Muscle of back (tissue), 11 donors: ENCODE measurements around the gene LIMS2. TPM values are rescaled to one million over a fixed set of nuclear protein-coding genes. Genes with fewer than 3 reads are reported as not detected.

ENCODE experiments used
- DNase-seq, 3 donors: peaks; one replicate each; pipeline versions ENCODE4 v3.0.0 to v3.0.0-alpha.2; 2013
- polyA plus RNA-seq, 10 donors: library from polyadenylated mRNA; unstranded; fragments of 120-200 nt; gene quantifications; one replicate each; pipeline ENCODE4 v1.2.1, GENCODE V29; 2013; ENCODE audit not compliant: insufficient read length in 10 of 10

LIMS2 gene
- polyA plus RNA-seq, 10 donors: 25.1 to 43.8 (median 34.9) TPM

DNA sequence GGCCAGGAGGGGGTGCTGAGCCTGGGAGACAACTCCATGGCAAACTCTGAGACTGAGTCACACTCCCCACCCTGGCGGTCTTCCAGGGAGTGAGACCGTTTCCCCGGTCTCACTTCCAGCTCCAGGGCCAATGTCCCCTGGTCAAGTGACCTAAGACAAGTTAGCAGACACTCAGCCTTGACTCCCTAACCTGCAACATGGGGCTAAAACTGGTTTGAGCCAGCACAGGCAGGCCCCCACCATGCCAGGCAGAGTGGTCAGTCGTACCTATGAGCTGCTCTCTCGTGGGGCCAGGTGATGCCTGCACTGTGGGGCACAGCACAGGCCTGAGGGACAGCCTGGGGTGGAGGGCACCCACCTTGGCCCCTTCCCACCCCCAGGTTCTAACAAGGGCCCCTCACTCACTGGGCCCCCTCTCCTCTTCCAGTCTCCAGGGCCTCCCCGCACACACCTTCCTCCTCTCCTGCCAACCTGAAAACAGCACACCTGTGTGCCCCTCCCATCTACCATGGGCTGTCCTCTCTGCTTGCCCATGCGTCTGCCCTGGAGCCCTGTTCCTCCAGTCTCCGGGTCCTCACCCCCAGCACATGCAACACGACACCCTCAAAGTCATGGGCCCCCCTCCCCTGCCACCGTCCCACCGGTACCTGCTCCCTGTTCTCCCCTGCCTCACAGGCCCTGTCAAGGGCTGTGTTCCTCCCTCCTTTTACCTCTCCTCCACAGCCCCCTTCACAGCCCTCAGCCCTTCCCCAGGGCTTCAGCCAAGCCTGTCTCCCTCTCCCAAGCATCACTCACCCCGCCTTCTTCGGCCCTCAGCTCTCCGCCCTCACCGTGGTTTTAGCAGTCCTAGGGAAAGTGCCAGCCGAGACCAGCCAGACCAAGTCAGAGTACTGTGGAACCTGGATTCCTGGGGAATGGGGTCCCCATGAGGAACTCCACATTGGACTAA lies 27.8 kb downstream of the LIMS2 start:
- DNase-seq: no peak

DNA sequence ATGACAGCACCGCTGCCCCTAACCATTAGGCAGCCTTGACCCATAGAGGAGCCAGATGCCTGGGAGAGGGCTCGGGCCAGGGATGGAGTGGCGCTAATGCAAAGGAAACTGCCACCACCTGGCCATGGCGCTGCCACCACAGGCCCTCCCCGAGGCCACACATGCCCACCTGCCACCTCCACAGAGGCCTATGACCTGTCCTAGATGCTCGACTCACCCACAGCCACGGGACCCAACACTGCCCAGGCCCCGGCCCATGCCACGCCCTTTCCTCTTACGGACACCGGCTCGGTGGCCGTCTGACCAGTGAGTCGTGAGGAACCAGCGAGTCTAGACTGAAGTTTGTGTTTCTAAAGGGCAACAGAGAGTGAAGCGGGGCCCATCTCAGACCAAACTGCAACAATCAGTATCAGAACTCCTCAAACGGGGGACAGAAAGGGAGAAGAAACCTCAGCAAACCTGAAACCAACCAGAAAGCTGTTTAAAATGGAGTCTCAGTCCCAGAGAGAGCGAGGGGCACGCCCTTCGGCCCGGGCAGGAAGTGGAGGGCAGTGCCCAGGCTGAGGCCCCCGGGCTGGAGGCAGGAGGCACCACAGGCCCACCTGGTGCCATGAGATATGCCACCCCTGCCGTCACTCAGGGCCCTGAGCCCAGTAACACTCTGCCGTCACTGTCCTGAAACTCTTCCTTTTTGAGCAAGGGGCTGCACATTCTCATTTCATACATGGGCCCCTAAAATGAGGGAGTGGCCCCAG lies 28.7 kb downstream of the LIMS2 start:
- no peak for DNase-seq

DNA sequence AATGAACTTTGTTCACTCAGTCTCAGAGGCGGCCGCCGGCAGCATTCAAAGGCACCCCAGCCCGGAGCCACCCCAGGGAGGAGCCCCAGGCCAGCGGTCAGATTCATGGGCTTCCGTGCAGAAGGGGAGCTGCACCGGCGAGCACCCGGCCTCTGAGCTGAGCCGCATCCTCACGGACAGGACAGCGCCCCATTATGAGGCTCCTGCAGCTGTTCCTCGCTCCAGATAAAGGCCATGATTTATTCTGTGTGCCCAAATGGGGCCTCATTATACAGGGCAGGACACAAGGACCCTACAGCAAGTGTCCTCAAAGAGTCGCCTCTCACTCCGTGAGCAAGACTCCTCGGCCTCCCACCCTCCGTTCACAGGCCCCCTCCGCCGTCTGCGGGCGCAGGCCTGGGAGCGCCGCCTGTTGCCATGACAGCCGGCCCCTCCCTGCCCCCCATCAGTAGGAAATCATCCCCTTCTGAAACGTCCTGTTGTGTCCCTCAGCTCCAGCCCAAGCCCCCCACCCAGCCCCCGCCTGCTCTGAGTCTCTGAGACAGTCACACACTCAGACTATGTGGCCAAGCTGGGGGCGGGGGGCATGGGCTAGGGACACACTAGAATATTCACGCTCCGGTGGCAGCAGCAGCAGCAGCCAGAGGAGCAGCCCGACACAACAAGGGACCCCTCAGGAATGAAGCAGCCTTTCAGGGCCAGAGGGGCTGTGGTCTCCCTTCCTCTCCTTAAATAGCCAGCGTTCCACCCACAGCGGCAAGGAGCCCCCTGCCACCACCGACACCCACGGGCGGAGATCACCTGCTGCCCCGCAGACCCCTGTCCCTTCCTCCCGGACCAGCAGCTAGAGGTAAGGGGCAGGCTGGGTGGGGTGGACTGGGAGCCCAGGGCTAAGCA lies 29.7 kb downstream of the LIMS2 start, which contains the start of gene GPR17:
Gene GPR17 (plus strand): TSS at position 759 of the 897 bp plus-strand sequence. CDS start 4,583 bp downstream, outside the sequence.
- no peak for DNase-seq

DNA sequence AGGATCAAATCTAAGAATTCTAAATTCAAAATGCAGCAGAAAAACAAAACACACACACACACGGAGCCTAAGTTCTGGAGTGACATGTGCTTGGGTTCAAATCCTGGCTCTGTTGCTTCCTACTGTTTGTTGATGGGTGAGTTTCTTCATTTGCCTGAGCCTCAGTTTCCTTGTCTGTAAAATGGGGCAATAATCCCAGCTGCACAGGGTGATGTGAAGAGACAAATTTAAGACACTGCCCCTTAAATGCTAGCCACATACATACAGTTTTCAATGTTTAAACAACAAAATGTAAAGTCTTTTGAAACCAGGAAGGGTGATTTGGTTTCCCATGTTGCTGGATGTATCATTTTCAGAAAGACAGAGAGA lies 30.3 kb downstream of the LIMS2 start:
- no peak for DNase-seq

DNA sequence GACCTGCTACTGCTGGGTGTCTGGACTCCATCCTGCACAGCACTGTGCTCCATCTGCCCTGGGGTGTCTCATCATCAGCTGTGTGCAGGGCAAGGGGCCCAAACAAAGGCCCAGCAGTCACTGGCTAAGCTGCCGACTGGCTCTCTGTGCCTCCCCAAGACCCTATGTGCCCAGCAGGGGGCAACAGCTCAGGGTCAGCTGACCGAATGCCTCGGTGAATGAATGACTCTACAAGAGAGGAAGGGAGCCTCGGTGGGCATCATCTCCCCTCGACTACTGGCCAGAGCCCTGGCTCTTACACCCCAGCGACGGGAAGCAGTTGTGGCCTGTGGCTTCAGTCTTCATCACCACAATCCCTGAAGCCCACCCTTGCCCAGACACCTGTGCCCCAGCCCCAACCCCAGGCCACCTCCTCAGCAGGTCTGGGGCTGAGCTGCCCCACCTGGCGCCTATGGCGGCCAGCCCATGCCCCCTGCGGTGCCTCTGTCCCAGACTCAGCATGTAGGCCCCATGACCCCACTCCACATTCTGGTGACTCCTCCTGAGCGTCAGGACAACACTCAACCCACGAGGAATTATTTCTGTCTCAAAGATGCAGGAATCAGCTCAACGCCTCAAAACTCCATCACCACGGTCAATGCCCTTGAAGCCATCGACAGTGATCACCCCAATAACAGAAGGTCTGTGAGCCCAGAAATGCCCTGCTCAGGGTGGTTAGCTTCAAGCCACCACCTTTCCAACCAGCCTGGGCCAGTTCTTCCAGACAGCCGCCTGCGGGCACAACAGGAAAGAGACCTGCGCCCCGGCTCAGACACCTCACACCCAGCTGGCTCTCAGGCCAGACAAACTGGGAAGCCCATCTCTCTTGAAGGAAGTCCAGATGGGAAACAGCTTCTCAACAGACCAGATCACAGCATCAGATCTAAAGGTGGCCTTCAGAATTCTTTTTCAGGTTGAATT lies 31.0 kb downstream of the LIMS2 start:
- no peak for DNase-seq

DNA sequence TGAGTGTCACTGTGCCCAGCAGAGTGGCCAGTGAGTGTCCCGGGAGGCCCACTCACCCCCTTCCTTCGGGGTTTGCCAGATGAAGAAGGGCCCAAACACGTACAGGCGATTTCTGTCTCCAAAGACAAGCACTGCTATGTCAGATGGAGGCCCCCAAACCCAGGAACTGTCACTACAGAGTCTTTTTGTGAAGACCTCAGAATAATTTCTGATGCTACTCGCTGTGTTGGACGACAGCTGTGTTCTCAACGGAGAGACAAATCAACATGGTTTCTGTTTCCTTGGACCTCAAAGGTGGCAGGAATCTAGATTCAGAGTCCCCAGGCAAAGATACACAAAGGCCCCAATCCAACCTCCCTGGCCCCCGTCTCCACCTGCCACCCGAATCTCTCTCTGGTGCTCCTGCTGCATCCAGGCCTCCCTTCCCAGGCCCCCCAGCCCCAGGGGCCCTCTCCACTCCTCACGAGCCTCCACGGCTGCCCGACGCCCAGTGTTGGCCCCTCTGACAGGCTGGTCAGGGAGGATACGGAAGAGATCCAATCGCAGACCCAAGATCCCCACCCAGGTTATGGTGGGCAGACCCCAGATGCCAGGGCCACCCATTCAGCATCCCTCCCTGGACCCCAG lies 31.8 kb downstream of the LIMS2 start:
- no peak for DNase-seq

DNA sequence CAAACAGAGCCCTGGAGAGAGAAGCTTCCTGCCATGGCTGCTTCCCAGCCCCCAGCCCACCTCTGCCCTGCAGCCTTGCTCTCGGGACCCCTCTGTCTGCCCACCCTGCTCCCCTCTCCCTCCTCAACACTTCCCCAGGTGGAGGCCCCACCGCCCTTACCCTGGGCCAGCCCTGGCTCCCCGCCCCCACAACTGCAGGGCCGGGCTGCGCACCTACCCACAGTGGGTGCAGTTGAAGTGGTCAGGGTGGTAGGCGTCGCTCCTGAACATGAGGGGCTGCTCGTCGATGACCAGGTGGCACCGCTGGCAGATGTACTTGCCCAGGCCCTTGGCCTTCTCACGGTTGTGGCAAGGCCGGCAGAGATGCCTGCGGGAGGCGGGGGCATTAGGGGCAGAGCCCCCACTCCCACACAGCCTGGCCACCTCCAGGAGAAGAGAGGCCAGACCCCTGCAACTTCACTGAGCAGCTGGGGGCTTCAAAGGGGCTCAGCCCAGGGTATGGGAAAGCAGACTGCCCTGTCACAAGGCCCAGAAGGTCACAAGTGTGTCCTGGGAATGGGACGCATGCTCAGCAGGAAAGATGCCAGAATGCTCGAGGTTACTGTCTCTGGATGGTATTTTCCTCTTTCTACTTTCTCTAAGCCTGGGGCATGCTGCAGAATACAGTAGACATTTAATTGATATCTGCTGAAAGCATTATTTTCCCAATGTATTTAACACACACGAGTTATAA lies 32.5 kb downstream of the LIMS2 start:
- no peak for DNase-seq

DNA sequence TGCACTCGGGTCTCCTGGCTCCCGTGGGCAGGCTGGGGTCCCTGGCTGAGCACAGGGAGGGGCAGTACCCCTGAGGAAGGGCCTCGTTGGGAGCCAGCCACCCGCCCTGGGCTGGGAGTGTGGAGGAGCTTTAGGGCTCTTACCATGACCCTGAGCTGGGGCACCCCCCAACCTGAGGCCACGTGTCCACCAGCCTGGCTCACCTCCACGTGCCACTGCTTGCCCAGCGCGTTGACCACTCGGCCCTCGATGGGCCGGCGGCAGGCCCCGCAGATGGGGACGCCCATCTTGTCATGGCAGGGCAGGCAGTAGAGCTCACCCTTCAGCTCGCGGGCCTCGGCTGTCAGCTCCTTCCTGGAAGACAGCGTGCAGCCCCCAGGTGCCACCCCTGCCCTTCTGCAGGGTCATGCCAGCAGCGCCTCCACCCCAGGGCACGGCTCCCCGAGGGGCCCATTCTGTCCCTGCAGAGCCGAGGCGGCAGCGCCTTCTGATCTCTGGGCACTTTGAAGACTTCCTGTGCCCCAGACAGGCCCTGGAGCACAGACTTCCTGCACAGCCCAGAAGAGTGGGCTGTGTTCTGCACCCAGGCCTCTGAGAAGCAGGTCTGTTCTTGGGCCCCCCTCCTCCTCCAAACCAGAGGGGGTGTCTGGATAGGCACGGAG lies 33.4 kb downstream of the LIMS2 start:
- no peak for DNase-seq

DNA sequence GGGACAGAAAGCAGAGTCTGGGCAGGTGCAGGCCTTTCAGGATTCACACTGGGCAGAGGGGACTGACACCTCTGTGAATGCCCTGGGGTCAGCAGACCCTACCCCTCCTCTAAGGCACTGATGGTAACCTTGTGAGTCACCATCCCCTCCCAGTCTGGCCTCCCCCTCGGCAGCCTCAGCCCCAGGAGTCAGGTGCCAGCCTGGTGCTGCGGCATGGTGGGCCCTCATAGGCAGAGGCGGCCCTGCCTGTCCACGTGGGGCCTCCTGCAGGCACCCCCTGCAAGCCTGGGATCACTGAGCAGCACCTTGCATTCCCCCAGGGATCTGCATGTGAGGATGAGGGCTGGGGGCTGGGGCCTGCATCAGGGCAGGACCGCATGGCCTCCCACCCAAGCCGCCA lies 34.2 kb downstream of the LIMS2 start:
- no peak for DNase-seq

DNA sequence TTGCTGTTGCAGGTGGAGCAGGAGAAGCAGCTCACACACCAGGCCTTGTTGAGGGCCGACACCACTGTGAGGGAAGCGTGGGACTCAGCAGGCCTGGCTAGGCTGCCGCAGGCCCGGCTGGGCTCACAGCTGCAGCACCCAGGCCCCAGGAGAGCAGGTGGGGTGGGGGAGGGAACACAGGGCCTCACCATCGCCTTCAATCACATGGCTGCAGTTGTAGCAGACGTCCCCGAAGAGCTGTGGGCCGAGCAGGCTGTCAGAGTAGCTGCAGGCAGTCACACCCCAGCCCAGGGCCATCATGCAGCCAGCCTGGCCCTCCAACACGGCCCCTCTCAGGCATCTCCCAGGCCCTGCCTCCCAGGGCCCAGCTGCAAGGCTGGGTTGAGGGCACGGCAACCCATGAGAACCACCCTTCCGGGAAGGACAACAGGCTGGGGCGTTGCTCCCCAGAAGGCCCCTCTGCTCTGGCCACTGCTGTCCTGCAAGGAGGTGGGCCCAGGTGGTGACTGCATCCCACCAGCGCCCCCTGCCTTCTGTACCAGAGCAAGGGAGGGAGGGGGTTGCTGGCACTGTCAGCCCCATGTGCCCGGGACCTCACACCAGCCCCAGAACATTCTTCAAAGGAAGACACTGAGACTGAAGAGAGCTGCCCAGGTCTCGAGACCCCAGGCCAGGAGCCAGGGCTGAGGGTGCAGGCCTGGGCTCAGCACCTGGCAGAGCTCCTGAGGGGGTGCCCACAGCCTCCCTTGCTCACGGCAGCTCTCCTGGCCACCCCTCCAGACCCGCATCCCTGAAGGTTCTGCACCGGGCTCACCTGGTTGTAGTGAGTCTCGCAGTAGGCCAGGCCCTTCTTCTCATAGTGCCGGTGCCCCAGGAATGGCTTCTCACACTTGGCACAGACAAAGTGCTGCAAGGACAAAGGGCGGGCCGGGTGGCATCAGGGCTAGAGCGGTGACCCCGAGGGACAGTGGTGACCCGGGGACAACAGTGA lies 35.0 kb downstream of the LIMS2 start:
- peak; percentile 19 to 62 (median 19) for DNase-seq

DNA sequence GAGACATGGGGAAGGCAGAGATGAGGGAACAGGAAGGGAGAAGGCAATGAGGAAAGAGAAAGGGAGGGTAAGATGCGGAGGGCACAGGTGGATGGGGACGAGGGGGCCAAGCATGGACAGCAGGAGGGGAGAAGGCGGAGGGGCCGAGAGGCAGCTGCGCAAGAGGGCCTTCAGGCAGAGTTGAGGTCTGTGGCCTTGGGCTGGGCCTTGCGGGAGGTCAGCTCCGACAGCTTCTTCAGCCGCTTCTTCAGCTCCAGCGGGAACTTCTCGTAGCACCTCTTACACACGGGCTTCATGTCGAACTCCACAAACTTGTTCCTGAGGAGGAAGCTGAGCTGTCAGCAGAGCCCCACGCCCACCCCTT lies 36.2 kb downstream of the LIMS2 start:
- no peak for DNase-seq

DNA sequence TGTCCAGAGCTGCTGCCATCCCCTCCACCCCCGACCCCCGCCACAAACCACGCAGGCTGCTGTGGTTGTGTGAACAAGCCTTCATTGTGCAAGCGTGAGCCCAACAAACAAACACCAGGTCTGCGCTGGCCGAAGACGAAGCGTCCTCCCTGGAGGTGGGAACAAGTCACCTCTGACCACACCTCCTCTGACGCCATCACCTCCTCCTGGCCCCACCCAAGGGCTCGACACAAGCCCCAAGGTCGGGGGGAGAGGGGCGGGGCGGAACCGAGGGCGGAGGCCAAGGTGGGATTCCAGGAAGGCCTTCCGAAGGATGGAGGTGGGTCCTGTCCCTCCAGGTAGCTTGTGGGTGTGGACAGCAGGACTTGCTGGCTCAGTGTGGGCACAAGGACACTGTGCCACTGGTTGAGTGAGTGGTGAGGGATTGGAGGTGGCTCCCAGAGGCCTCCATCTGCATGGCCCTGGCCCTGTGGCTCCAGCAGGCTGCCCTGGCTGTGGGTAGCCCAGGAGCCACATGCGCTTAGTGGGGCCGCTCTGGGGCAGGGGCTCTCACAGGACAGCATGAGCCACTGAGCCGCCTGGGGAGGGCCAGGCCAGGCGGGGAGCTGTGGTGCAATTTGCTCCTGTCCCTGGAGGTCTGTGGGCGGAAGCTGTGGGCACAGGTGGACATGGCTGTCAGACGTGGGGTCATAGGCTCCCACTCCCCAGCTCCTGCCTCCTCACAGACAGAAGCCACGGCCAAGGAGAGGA lies 36.8 kb downstream of the LIMS2 start:
- no peak for DNase-seq

DNA sequence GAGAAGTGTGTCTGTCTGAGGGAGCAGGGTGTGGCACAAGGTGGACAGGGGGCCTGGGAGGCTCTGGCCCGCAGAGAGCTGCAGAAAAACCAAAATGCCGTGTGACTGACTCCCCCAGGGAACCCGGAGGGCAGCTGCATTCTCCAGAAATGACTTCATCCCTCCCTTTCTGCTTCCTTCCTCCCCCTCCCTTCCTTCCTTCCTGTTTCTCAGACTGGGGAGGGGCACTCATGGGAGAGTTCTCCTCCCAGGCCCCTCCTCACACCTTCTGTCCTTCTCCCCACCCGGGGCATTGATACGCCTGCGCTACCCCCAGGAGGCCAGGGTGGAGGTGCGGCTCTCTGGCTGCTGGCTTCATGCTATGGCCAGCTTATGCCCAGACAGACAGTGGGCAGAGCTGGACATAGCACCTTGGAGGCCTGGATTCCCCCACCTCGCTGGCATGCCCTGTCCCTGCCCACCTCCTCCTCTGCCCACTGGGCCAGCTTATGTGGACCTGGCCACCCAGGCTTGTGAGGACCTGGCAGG lies 37.5 kb downstream of the LIMS2 start:
- peak; percentile 59 to 79 (median 66) for DNase-seq

DNA sequence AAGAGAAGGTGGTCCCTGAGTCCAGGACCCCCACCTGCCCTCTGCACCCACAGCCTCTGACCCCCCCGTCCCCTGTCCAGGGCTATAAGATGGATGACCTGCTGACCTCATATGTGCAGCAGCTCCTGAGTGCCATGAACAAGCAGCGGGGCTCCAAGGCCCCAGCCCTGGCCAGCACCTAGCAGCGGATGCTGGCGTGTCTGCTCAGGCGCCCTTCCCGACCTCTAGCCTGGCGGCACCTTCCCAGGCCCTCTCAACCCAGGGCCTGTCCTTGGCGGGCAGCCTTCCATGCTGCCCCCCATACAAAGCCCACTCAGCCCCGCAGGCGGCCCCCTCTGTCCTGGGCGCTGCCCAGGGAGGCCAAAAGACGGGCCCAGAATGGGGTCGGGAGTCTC lies 38.1 kb downstream of the LIMS2 start:
- DNase-seq: no peak

DNA sequence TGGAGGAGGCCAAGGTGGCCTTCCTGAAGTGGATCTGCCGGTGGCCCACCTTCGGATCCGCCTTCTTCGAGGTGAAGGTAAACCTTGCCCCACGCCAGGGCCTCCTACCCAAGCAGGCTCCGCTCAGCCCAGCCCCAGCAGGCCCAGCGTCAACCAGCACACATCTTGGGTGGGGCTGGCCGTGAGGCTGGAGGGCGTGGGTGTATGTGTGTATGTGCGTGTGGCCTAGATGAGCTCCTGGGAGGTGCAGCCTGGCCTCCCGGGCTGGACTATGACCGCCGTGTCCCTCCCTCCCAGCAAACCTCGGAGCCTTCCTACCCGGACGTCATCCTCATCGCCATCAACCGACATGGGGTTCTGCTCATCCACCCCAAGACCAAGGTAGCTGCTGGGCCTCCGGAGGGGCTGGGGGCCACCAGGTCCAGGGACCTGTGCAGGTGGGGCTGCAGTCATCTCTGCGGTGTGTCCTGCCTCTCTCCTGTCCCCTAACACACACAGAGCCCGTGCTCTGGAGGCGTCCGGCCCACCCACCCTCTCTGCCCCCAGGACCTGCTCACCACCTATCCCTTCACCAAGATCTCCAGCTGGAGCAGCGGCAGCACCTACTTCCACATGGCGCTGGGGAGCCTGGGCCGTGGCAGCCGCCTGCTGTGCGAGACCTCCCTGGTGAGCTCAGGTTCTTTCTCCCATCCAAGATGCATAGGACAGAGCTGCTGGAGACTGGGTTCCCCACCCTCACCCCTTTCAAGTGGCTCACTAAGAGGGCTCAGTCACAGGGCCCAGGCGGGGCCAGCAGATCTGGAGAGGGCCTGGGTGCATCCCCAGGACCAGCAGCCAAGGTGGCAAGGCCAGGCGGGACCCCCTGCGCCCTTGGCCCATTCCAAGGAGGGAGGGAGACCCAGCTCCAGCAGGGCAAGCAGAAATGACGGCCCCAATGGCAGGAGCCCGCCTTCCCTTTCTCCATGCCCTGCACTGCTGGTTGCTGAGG lies 38.8 kb downstream of the LIMS2 start:
- DNase-seq: no peak
